WERI-Rb-1 (cell line): ENCODE measurements around the gene GCN1.

ENCODE experiments used
- DNase-seq: peaks from one replicate; pipeline ENCODE4 v3.0.0-alpha.2; 2020
- H3K27ac ChIP-seq: fragments of 250-450 bp; sonication (Bioruptor Pico); 2 replicates; pipeline ENCODE4 v1.5.1; 2020; ENCODE audit warnings: mild to moderate bottlenecking, moderate library complexity
- H3K27me3 ChIP-seq: fragments of 250-450 bp; sonication (Bioruptor Pico); 2 replicates; pipeline ENCODE4 v1.5.1; 2021; ENCODE audit warnings: mild to moderate bottlenecking, low read depth, moderate library complexity; ENCODE audit not compliant: insufficient read depth, severe bottlenecking
- H3K36me3 ChIP-seq: fragments of 250-450 bp; sonication (Bioruptor Pico); 2 replicates; pipeline ENCODE4 v1.5.1; 2020; ENCODE audit warnings: mild to moderate bottlenecking, moderate library complexity
- H3K4me3 ChIP-seq: 2 replicates; pipeline ENCODE4 v1.5.1; 2011; ENCODE audit warnings: low read depth, mild to moderate bottlenecking, control low read depth, low read length
- H3K9me3 ChIP-seq: fragments of 250-450 bp; sonication (Bioruptor Pico); 2 replicates; pipeline ENCODE4 v1.5.1; 2021; ENCODE audit warnings: mild to moderate bottlenecking, moderate library complexity; ENCODE audit not compliant: severe bottlenecking
- CTCF ChIP-seq: IDR thresholded peaks from 2 replicates; pipeline ENCODE4 v1.5.1; 2011; ENCODE audit warnings: low read depth, mild to moderate bottlenecking, control low read depth, inconsistent platforms, low read length

GCN1 gene

DNA sequence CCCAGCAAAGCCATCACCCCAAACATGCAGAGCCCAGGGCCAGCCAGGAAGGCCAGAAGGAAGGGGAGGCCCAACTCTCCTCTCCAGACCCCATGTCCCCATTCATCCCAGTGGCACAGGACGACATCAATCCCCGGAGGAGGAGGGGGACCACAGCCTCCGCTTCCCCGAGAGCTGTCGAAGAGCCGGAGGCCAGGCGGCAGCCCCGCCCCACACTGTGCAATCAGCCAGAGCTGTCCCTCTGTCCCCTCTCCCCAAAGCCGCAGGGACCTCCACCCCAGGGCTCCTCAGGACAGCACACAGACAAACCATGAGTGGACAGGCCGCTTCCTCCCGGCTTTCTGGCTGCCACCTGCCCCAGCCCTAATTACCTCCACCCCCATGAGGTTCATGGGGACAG lies 94.8 kb downstream of the GCN1 start:
- no peak for TF ChIP-seq CTCF
- Histone ChIP-seq H3K27ac (no peak overlapping the region), H3K36me3 (peaks cover 61% of the 10 kb centered on the region)

GRCh38 chr12:120098756-120099470 lies 95.6 kb downstream of the GCN1 start:
- no peaks in the 10 kb centered on the region for H3K27me3 ChIP-seq
- peaks cover 63% of the 10 kb centered on the region for H3K36me3 ChIP-seq
- no peak overlapping the region for H3K27ac ChIP-seq
- H3K4me3 ChIP-seq: no peak overlapping the region
- no peak for TF ChIP-seq CTCF
- H3K9me3 ChIP-seq: no peaks in the 10 kb centered on the region
- DNase-seq: no peak

More for the DNA sequence above, 94.8 kb downstream of the GCN1 start:
- no peak for DNase-seq
- Histone ChIP-seq H3K4me3 (no peak overlapping the region), H3K27me3 (no peaks in the 10 kb centered on the region), H3K9me3 (no peaks in the 10 kb centered on the region)

DNA sequence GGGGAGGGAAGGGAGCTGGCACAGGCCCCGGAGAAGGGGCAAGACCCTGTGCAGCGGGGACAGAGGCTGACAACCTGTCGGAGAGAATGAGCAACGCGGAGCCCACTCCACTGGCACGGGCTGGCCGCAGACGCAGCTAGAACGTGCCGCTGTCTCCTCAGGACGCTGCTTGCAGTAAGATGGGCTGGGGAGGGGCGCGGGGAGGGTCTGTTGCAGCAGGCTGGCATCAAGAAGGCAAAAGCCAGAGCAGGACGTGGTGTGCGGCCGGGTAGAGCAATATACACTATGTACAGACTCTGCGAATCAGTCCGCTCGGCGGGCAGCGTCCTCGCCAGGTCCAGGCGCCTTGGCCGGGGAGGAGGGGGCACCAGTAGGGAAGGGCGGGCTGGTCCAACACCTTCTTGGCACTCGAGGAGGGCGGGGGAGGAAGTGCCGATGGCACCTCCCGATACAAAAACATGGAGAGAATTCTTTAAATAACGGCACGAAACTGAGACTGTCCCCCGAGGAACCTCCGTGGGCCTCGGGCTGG lies 97.8 kb downstream of the GCN1 start:
- Histone ChIP-seq H3K27me3 (no peaks in the 10 kb centered on the region), H3K9me3 (no peaks in the 10 kb centered on the region), H3K27ac (no peak overlapping the region), H3K4me3 (no peak overlapping the region), H3K36me3 (peaks cover 62% of the 10 kb centered on the region)
- TF ChIP-seq CTCF: no peak
- DNase-seq: no peak

- H3K36me3 ChIP-seq: peaks cover 60% of the 10 kb centered on the region
- no peak for TF ChIP-seq CTCF
These were observed 98.8 kb downstream of the GCN1 start for GRCh38 chr12:120095736-120096135.

GRCh38 chr12:120095331-120095730 lies 99.2 kb downstream of the GCN1 start:
- Histone ChIP-seq H3K9me3 (no peaks in the 10 kb centered on the region), H3K27me3 (no peaks in the 10 kb centered on the region), H3K27ac (no peak overlapping the region), H3K4me3 (no peak overlapping the region), H3K36me3 (peaks cover 56% of the 10 kb centered on the region)
- TF ChIP-seq CTCF: no peak
- DNase-seq: no peak

More at GRCh38 chr12:120095736-120096135, 98.8 kb downstream of the GCN1 start:
- DNase-seq: no peak
- Histone ChIP-seq H3K27ac (no peak overlapping the region), H3K4me3 (no peak overlapping the region), H3K27me3 (no peaks in the 10 kb centered on the region), H3K9me3 (no peaks in the 10 kb centered on the region)

- DNase-seq: no peak
- H3K36me3 ChIP-seq: peaks cover 49% of the 10 kb centered on the region
- no peaks in the 10 kb centered on the region for H3K9me3 ChIP-seq
- no peaks in the 10 kb centered on the region for H3K27me3 ChIP-seq
- H3K4me3 ChIP-seq: no peak overlapping the region
- no peak for TF ChIP-seq CTCF
- H3K27ac ChIP-seq: no peak overlapping the region
These were observed 100.0 kb downstream of the GCN1 start for GRCh38 chr12:120094485-120094884.
